HFFc6 (cell line): ENCODE results near the gene RSPH4A. TPM values are rescaled to one million over a fixed set of nuclear protein-coding genes. Genes with fewer than 3 reads are reported as not detected.
A peak's percentile ranks its signal among the peaks of the same experiment; 100 is the strongest.

ENCODE experiments used
- DNase-seq: peaks from one replicate; pipeline ENCODE4 v3.0.0-alpha.2; 2018
- H3K27ac Mint-ChIP-seq: 2 replicates; pipeline ENCODE4 v1.8.0; 2020; ENCODE audit warnings: mild to moderate bottlenecking, mixed read lengths
- H3K27me3 Mint-ChIP-seq: 2 replicates; pipeline ENCODE4 v1.8.0; 2021; ENCODE audit warnings: mild to moderate bottlenecking, moderate library complexity, mixed read lengths; ENCODE audit not compliant: insufficient read depth
- H3K36me3 Mint-ChIP-seq: 2 replicates; pipeline ENCODE4 v1.8.0; 2021; ENCODE audit warnings: low read depth, mixed read lengths
- H3K4me1 Mint-ChIP-seq: 2 replicates; pipeline ENCODE4 v1.8.0; 2020; ENCODE audit warnings: low read depth, mixed read lengths
- H3K4me3 Mint-ChIP-seq: 2 replicates; pipeline ENCODE4 v1.8.0; 2020; ENCODE audit warnings: mild to moderate bottlenecking, moderate library complexity, mixed read lengths
- H3K9me3 Mint-ChIP-seq: 2 replicates; pipeline ENCODE4 v1.8.0; 2020; ENCODE audit warnings: mild to moderate bottlenecking, mixed read lengths
- CTCF ChIP-seq: fragments of 200-600 bp; sonication (generic); IDR thresholded peaks from 2 replicates; pipeline ENCODE4 v1.5.0; 2021; ENCODE audit warnings: antibody characterized with exemption, mild to moderate bottlenecking
- total RNA-seq, 6 experiments: library from RNA; stranded (reverse); fragmentation: NEBNext Ultra II Directional; extraction: Animal tissue kit (Norgen Biotek cat#: 25700); gene quantifications; 2 replicates in 1 of 6; 3 replicates in 5 of 6; pipeline ENCODE4 v1.2.3, GENCODE V29; 2021

Gene RSPH4A
- total RNA-seq, 6 experiments from 2014 or later = 0.07 to 0.37 (median 0.15) TPM

- Mint-ChIP-seq H3K27me3 (peaks cover 4% of the 10 kb centered on the region), H3K9me3 (no peaks in the 10 kb centered on the region), H3K4me3 (peak overlapping the region; percentile 100), H3K36me3 (peaks cover 42% of the 10 kb centered on the region), H3K4me1 (peaks cover 69% of the 10 kb centered on the region), H3K27ac (peak overlapping the region; percentile 99)
- DNase-seq = peak; percentile 13
- TF ChIP-seq CTCF = no peak
Observed at GRCh38 chr6:116572162-116572561, 44.1 kb upstream of the RSPH4A start.

- no peak for TF ChIP-seq CTCF
- H3K36me3 Mint-ChIP-seq = peaks cover 48% of the 10 kb centered on the region
- H3K4me3 Mint-ChIP-seq = no peak overlapping the region; the same call in 1 of the 2 replicates
- peaks cover 6% of the 10 kb centered on the region for H3K27me3 Mint-ChIP-seq
- no peak overlapping the region; the same call in 1 of the 2 replicates for H3K27ac Mint-ChIP-seq
- no peak for DNase-seq
- no peaks in the 10 kb centered on the region for H3K9me3 Mint-ChIP-seq
- H3K4me1 Mint-ChIP-seq = peaks cover 66% of the 10 kb centered on the region
Observed at GRCh38 chr6:116575227-116575626, 41.1 kb upstream of the RSPH4A start.

GRCh38 chr6:116577486-116577885 is 38.8 kb upstream of the RSPH4A start:
- no peak for DNase-seq
- H3K36me3 Mint-ChIP-seq = peaks cover 40% of the 10 kb centered on the region
- no peak for TF ChIP-seq CTCF
- H3K27ac Mint-ChIP-seq = no peak overlapping the region; the same call in 1 of the 2 replicates
- peaks cover 76% of the 10 kb centered on the region for H3K4me1 Mint-ChIP-seq
- peaks cover 2% of the 10 kb centered on the region for H3K27me3 Mint-ChIP-seq
- H3K9me3 Mint-ChIP-seq = no peaks in the 10 kb centered on the region
- no peak overlapping the region for H3K4me3 Mint-ChIP-seq

GRCh38 chr6:116578335-116578734 is 37.9 kb upstream of the RSPH4A start:
- no peaks in the 10 kb centered on the region for H3K9me3 Mint-ChIP-seq
- peaks cover 68% of the 10 kb centered on the region for H3K4me1 Mint-ChIP-seq
- H3K27me3 Mint-ChIP-seq = peaks cover 2% of the 10 kb centered on the region
- no peak for TF ChIP-seq CTCF
- H3K36me3 Mint-ChIP-seq = peaks cover 43% of the 10 kb centered on the region
- no peak overlapping the region for H3K4me3 Mint-ChIP-seq
- no peak overlapping the region for H3K27ac Mint-ChIP-seq
- no peak for DNase-seq

- H3K4me1 Mint-ChIP-seq = peaks cover 60% of the 10 kb centered on the region
- peak overlapping the region; percentile 52 for H3K27ac Mint-ChIP-seq
- no peak for DNase-seq
Observed at GRCh38 chr6:116579143-116579542, 37.1 kb upstream of the RSPH4A start.

More at GRCh38 chr6:116579143-116579542, 37.1 kb upstream of the RSPH4A start:
- Mint-ChIP-seq H3K9me3 (no peaks in the 10 kb centered on the region), H3K36me3 (peaks cover 35% of the 10 kb centered on the region), H3K27me3 (peaks cover 2% of the 10 kb centered on the region), H3K4me3 (no peak overlapping the region; the same call in 1 of the 2 replicates)
- no peak for TF ChIP-seq CTCF
